Activated CD8-positive, alpha-beta memory T cell treated with anti-CD3 and anti-CD28 coated beads for 36 hours (primary cell): ENCODE measurements around the gene TMEM270. TPM values are rescaled to one million over a fixed set of nuclear protein-coding genes. Genes with fewer than 3 reads are reported as not detected.

Experiments used
- CTCF ChIA-PET: fragments of 350-600 bp; sonication (Branson Sonifier 250); formaldehyde crosslinking; loops from one replicate; lab custom pipeline; 2021; ENCODE audit warnings: antibody characterized with exemption; lab: Charles Lee
- POLR2A ChIA-PET: fragments of 350-600 bp; sonication (Branson Sonifier 250); formaldehyde crosslinking; loops from one replicate; lab custom pipeline; 2021; ENCODE audit warnings: antibody characterized with exemption; lab: Charles Lee
- total RNA-seq, 2 experiments: library from RNA; stranded (reverse); gene quantifications; one replicate each; pipeline ENCODE4 v1.2.3, GENCODE V29; 2021

The TMEM270 gene
- total RNA-seq, 2 experiments from 2014 or later: not detected

DNA sequence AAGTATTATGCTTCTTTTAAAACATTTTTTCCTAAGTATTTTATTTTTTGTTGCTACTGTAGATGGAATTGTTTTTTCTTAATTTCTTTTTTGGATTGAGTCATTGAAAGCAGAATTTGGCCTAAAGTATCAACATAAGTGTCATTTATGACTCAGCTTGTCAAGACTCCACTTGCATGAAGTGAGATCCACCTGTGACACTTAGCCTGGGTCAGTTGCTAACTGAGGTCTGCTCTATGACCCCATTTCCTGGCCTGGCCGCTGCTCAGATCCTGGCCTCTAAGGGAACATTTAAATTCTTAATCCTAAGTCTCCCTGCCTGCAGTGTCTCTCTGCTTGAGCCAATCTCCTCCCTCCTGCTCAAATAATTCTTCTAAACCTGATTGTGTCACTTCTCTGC is 35.5 kb downstream of the TMEM270 start:
- CTCF ChIA-PET: no interaction called here

DNA sequence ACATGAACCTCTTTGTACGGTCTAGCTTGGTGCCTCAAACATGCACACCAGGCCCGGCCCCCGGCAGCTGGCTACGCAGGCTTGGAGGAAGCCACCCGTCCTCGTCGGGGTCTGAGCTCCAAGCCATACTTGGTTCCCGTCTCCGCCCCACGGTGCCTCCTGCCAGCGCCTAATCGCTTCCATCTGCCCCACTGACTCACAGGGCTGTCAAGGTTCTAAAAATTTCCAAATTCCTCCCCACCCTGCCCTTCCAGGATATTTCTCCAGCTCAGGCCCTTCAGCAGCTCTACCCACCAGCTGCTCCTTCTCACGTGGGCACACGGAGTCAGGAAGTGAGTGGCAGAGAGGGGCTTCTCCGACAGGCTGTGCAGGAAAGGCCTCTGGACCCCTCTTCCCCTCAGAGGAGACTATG is 38.8 kb downstream of the TMEM270 start:
- ChIA-PET CTCF (interaction anchor here (0.7 kb wide), 1 partner anchor 110 kb away, joined by 3 read pairs; no protein-coding TSS in a partner anchor), POLR2A (no interaction called here)

More for the DNA sequence above, 35.5 kb downstream of the TMEM270 start:
- POLR2A ChIA-PET: interaction anchor here (0.7 kb wide), 1 partner anchor 549 kb away, joined by 4 read pairs; no protein-coding TSS in a partner anchor

- POLR2A ChIA-PET: no interaction called here
- CTCF ChIA-PET: interaction anchor here (0.7 kb wide), 1 partner anchor 109 kb away, joined by 3 read pairs; no protein-coding TSS in a partner anchor
Measured at GRCh38 chr7:73900286-73900685, 39.3 kb downstream of the TMEM270 start.

- CTCF ChIA-PET: no interaction called here
- POLR2A ChIA-PET: no interaction called here
Measured at GRCh38 chr7:73901231-73901822, 40.4 kb downstream of the TMEM270 start.

- CTCF ChIA-PET: no interaction called here
- POLR2A ChIA-PET: no interaction called here
Measured at GRCh38 chr7:73901823-73902597, 41.1 kb downstream of the TMEM270 start.

DNA sequence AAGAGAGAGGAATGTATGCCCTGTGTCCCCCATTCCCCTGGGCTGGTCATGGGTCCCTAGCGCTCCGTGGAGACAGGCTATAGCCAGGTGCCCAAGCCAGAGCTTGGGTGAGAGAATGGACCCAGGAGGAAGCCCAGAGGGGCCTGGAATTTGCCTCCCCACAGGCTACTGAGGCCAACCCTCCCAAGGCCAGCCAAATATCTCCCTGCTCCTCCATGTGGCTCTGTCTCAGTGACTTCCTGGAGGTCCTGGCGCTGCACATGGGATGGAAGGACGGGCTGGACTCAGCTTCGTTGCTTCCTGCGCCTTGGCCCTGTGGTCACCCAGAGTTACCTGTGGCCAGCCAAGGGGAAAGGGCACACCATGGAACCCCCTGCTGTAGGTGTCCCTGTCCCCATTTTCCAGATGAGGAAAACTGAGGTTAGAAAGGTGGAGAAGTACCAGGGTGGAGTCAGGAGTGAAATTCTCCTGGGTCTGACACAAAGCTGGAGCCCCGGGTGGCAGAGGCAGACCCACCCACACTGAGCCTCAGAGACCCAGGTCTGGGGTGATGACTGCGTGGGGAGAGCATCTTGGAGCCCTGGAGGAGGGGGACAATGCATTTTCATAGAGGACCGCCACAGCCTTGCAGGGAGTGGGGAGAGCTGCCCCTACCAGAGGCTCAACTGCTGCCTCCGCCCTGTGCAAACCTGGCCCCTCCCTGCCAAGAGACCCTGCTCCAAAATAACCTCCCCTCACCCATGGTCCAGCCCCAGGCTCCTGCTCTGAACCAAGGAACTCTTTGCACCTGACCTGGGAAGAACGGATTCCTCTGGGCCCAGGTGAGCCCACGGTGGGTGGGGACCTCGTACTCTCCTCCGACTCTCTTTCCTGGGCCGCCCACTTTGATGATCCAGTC is 42.6 kb downstream of the TMEM270 start:
- ChIA-PET CTCF (no interaction called here), POLR2A (interaction anchor here (0.7 kb wide), 1 partner anchor 49 kb away, joined by 6 read pairs; no protein-coding TSS in a partner anchor)

GRCh38 chr7:73904219-73905137 is 43.5 kb downstream of the TMEM270 start:
- CTCF ChIA-PET: no interaction called here
- POLR2A ChIA-PET: interaction anchor here (0.7 kb wide), 1 partner anchor 50 kb away, joined by 6 read pairs; no protein-coding TSS in a partner anchor

GRCh38 chr7:73905360-73905759 is 44.4 kb downstream of the TMEM270 start:
- ChIA-PET CTCF (no interaction called here), POLR2A (no interaction called here)

- ChIA-PET CTCF (no interaction called here), POLR2A (no interaction called here)
Measured at GRCh38 chr7:73906874-73907273, 45.9 kb downstream of the TMEM270 start.

DNA sequence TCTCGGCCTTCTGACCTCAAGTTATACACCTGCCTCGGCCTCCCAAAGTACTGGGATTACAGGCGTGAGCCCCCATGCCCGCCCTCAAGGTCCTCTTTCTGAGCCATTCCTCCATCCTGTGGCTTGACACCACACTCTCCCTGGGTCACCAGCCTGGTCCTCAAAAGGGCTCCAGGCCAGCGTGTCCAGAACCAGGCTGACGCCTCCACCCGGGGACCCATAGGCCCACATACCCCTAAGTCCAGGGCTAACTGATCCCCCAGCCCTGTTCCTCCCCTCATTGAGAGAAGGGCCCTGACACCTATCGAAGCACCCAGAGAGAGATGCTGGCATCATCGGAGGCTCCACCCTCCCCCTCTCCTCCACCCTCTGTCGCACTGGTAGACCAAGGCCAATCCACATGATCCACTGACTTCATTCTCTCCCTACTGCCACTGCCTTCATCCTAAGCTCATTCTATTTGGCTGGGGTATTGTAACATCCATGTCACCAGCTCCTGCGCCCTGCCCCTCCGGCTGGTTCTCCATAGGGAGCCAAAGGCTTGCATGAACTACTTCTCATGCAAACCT is 46.7 kb downstream of the TMEM270 start:
- ChIA-PET POLR2A (no interaction called here), CTCF (no interaction called here)

GRCh38 chr7:73908123-73908611 is 47.2 kb downstream of the TMEM270 start:
- CTCF ChIA-PET: no interaction called here
- POLR2A ChIA-PET: no interaction called here

- POLR2A ChIA-PET: no interaction called here
- CTCF ChIA-PET: no interaction called here
Measured at GRCh38 chr7:73909051-73909941, 48.3 kb downstream of the TMEM270 start.

DNA sequence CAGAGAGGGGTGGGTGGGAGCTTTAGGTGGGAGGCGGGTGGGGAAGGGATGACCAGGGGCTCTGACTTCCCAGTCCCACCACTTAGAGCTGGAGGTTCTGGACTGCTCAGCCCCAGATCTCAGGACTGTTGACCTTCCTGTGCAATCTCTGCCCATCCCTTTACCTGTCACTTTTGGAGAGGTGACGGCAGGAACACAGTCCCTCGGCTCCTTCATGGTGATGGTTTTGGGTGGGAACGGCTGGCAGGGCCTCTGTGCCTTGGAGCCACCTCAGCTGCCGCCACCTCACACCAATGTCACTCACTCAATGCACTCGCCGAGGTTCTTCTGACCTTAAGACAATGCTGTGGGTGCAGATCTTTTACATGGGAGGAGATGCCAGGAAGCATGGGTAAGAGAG is 49.0 kb downstream of the TMEM270 start:
- CTCF ChIA-PET: no interaction called here
- POLR2A ChIA-PET: no interaction called here

DNA sequence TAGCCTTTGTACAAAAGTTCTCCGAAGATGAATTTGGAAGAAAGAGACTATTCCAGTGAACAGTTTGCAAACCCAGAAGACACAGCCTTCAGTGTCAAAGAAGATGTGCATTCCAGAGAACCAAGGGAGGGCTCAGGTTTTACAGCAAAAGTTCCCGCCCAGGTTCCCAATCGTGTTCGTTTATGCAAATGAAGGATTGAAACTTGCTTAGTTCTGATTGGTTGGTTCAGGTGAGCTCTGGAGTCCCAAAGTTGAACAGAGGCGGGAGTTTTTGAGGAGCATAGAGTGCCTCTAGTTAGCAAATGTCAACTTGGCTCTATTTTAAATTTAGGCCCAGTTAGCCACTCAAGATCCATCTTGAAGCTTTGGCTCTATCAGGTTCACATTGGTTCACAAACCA is 51.3 kb downstream of the TMEM270 start:
- ChIA-PET POLR2A (no interaction called here), CTCF (no interaction called here)
